Keratinocyte (primary cell): ENCODE measurements around the gene MAML2. TPM values are rescaled to one million over a fixed set of nuclear protein-coding genes. Genes with fewer than 3 reads are reported as not detected.

Source experiments
- DNase-seq: peaks from one replicate; pipeline ENCODE4 v3.0.0-alpha.2; 2011; ENCODE audit warnings: low read depth, missing footprints, low spot score
- FAIRE-seq: peaks from 2 replicates; lab custom pipeline; 2011; peaks lifted over from hg19 to GRCh38; lab: Jason Lieb, UNC
- H2AFZ ChIP-seq: 2 replicates; pipeline ENCODE4 v1.6.0; 2012; ENCODE audit warnings: low read length, control low read depth, inconsistent platforms; ENCODE audit not compliant: control insufficient read depth
- H3K27ac ChIP-seq: 2 replicates; pipeline ENCODE4 v1.5.1; 2011; ENCODE audit warnings: low read length; ENCODE audit not compliant: control insufficient read depth, insufficient read depth
- H3K27me3 ChIP-seq: 3 replicates; pipeline ENCODE4 v1.6.0; 2011; ENCODE audit warnings: low read length; ENCODE audit not compliant: control insufficient read depth, insufficient read depth; ENCODE audit errors: extremely low read depth
- H3K36me3 ChIP-seq, 2 experiments: 2 replicates in 1 of 2; 3 replicates in 1 of 2; pipeline ENCODE4 v1.5.1; 2011; ENCODE audit warnings: low read length in 2 of 2, mild to moderate bottlenecking in 1 of 2; ENCODE audit not compliant: control insufficient read depth in 2 of 2, insufficient read depth in 2 of 2; ENCODE audit errors: extremely low read depth in 1 of 2
- H3K4me1 ChIP-seq: 3 replicates; pipeline ENCODE4 v1.5.1; 2011; ENCODE audit warnings: low read length; ENCODE audit not compliant: control insufficient read depth, insufficient read depth; ENCODE audit errors: extremely low read depth
- H3K4me2 ChIP-seq: 3 replicates; pipeline ENCODE4 v1.6.0; 2011; ENCODE audit warnings: low read depth, low read length; ENCODE audit not compliant: control insufficient read depth, insufficient read depth; ENCODE audit errors: extremely low read depth
- H3K4me3 ChIP-seq, 3 experiments: fragments of 200-600 bp in 1 of 3; sonication (generic) in 1 of 3; 2 replicates in 2 of 3; 3 replicates in 1 of 3; pipeline ENCODE4 v1.5.1; 2011 to 2016; ENCODE audit warnings: low read length in 3 of 3, mild to moderate bottlenecking in 3 of 3, control low read depth in 2 of 3, inconsistent platforms in 1 of 3, low read depth in 1 of 3, mixed read lengths in 1 of 3, mixed run types in 1 of 3, moderate library complexity in 1 of 3; ENCODE audit not compliant: control insufficient read depth in 2 of 3, insufficient read depth in 2 of 3; ENCODE audit errors: extremely low read depth in 1 of 3
- H3K79me2 ChIP-seq: 2 replicates; pipeline ENCODE4 v1.6.0; 2012; ENCODE audit warnings: low read length; ENCODE audit not compliant: control insufficient read depth, insufficient read depth
- H3K9ac ChIP-seq: 3 replicates; pipeline ENCODE4 v1.6.0; 2011; ENCODE audit warnings: low read length; ENCODE audit not compliant: control insufficient read depth, insufficient read depth; ENCODE audit errors: extremely low read depth
- H3K9me1 ChIP-seq: 3 replicates; pipeline ENCODE4 v1.6.0; 2011; ENCODE audit warnings: low read length; ENCODE audit not compliant: control insufficient read depth, insufficient read depth; ENCODE audit errors: extremely low read depth
- H3K9me3 ChIP-seq: 2 replicates; pipeline ENCODE4 v1.5.1; 2012; ENCODE audit warnings: low read depth, low read length; ENCODE audit not compliant: control insufficient read depth
- H4K20me1 ChIP-seq: 3 replicates; pipeline ENCODE4 v1.6.0; 2011; ENCODE audit warnings: low read length; ENCODE audit not compliant: control insufficient read depth, insufficient read depth; ENCODE audit errors: extremely low read depth
- CTCF ChIP-seq, 3 experiments: IDR thresholded peaks in 1 of 3; conservative IDR thresholded peaks in 1 of 3; optimal IDR thresholded peaks in 1 of 3; 2 replicates in 2 of 3; 3 replicates in 1 of 3; pipeline versions ENCODE3 to v1.5.1; 2011; ENCODE audit warnings: low read length in 3 of 3, mild to moderate bottlenecking in 3 of 3, moderate library complexity in 2 of 3, control low read depth in 1 of 3, inconsistent platforms in 1 of 3; ENCODE audit not compliant: insufficient read depth in 2 of 3; ENCODE audit errors: extremely low read depth in 1 of 3
- EZH2 ChIP-seq: IDR thresholded peaks from one replicate; pipeline ENCODE4 v1.6.1; 2012; ENCODE audit warnings: inconsistent platforms, mild to moderate bottlenecking, low read length, moderate library complexity
- dilution Hi-C: fragments of 300-500 bp; cut with MboI; formaldehyde crosslinking; loops from one replicate; pipeline ENCODE4 v1.7.0; 2020; ENCODE audit warnings: low sequenced_read_pairs; ENCODE audit not compliant: extremely low pct_ligation_motif_present
- polyA plus RNA-seq, 5 experiments: library from polyadenylated mRNA; depleted of rRNA in 3 of 5; stranded (reverse) in 3 of 5; stranded (forward) in 1 of 5; unstranded in 1 of 5; fragments of >200 nt; gene quantifications; 1 replicate in 1 of 5; 2 replicates in 3 of 5; 3 replicates in 1 of 5; pipeline versions ENCODE4 v1.2.1 to v1.2.3, GENCODE V29; 2011 to 2012; ENCODE audit warnings: missing spikeins in 2 of 5, low read depth in 1 of 5, low replicate concordance in 1 of 5

The MAML2 gene
- polyA plus RNA-seq, 1 donor (not counting 4 experiments of a cell fraction or from before 2014, with no cell fraction given) = 4.2 TPM

GRCh38 chr11:96246718-96247552 is 96.1 kb downstream of the MAML2 start:
- FAIRE-seq (peak; percentile 29), DNase-seq (no peak)
- Histone ChIP-seq H3K27ac (peak overlapping the region; percentile 39), H3K4me3 (no peak overlapping the region), H3K4me2 (peak overlapping the region; percentile 35), H4K20me1 (no peaks in the 10 kb centered on the region), H3K9me1 (no peaks in the 10 kb centered on the region), H2AFZ (peak overlapping the region; percentile 72), H3K9ac (no peak overlapping the region), H3K9me3 (no peaks in the 10 kb centered on the region), H3K4me1 (peaks cover 19% of the 10 kb centered on the region), H3K79me2 (no peaks in the 10 kb centered on the region), H3K27me3 (no peaks in the 10 kb centered on the region), H3K36me3 (no peaks in the 10 kb centered on the region)
- TF ChIP-seq CTCF (optimal IDR thresholded peaks at IDR 0.05 in 1 of 3, IDR thresholded peaks at IDR 0.05 in 1 of 3, conservative IDR thresholded peaks at IDR 0.05 in 1 of 3; ENCODE audit: extremely low read depth in 1 of 3, insufficient read depth in 2 of 3, low read length in 3 of 3) (no peak), EZH2 (no peak)
- dilution Hi-C loops = no loop called here

GRCh38 chr11:96242971-96243647 is 99.9 kb downstream of the MAML2 start:
- Histone ChIP-seq H3K4me1 (peaks cover 33% of the 10 kb centered on the region), H2AFZ (peak overlapping the region; percentile 93), H3K9ac (peak overlapping the region; percentile 66), H3K4me3 (peak overlapping the region; percentile 8 to 67 (median 56)), H3K9me1 (no peaks in the 10 kb centered on the region), H3K27me3 (no peaks in the 10 kb centered on the region), H4K20me1 (no peaks in the 10 kb centered on the region), H3K27ac (peak overlapping the region; percentile 80), H3K4me2 (peak overlapping the region; percentile 86), H3K9me3 (no peaks in the 10 kb centered on the region), H3K79me2 (no peaks in the 10 kb centered on the region), H3K36me3 (no peaks in the 10 kb centered on the region)
- TF ChIP-seq CTCF (optimal IDR thresholded peaks at IDR 0.05 in 1 of 3, IDR thresholded peaks at IDR 0.05 in 1 of 3, conservative IDR thresholded peaks at IDR 0.05 in 1 of 3; ENCODE audit: extremely low read depth in 1 of 3, insufficient read depth in 2 of 3, low read length in 3 of 3) (no peak), EZH2 (no peak)
- DNase-seq = peak; percentile 72
- dilution Hi-C loops = no loop called here
- peak; percentile 89 for FAIRE-seq
